Muscle of back (tissue), 11 donors: ENCODE results near the gene SLC12A1. TPM values are rescaled to one million over a fixed set of nuclear protein-coding genes. Genes with fewer than 3 reads are reported as not detected.
"Not testable (repeated sequence)": the region's sequence is repeated elsewhere in the genome, so short reads cannot be mapped to it uniquely, and the experiment has no call there.

Experiments used
- DNase-seq, 3 donors: peaks; one replicate each; pipeline versions ENCODE4 v3.0.0 to v3.0.0-alpha.2; 2013
- polyA plus RNA-seq, 10 donors: library from polyadenylated mRNA; unstranded; fragments of 120-200 nt; gene quantifications; one replicate each; pipeline ENCODE4 v1.2.1, GENCODE V29; 2013; ENCODE audit not compliant: insufficient read length in 10 of 10

Gene SLC12A1
- polyA plus RNA-seq, 10 donors: 0.04 to 0.34 (median 0.16) TPM; not detected in 3

- no peak for DNase-seq
Observed at GRCh38 chr15:48307586-48307985, 101.5 kb downstream of the SLC12A1 start.

- DNase-seq: no peak
Observed at GRCh38 chr15:48309740-48310139, 103.6 kb downstream of the SLC12A1 start.

- DNase-seq: no peak
Observed at GRCh38 chr15:48313216-48313615, 107.1 kb downstream of the SLC12A1 start.

- no peak for DNase-seq
Observed at GRCh38 chr15:48315041-48315440, 108.9 kb downstream of the SLC12A1 start.

GRCh38 chr15:48317221-48317620 is 111.1 kb downstream of the SLC12A1 start:
- DNase-seq: no peak

GRCh38 chr15:48318131-48318530 is 112.0 kb downstream of the SLC12A1 start:
- no peak for DNase-seq

- DNase-seq: no peak
Observed at GRCh38 chr15:48323294-48323693, 117.2 kb downstream of the SLC12A1 start.

- DNase-seq: no peak
Observed at GRCh38 chr15:48324949-48325348, 118.8 kb downstream of the SLC12A1 start.

- no peak for DNase-seq
Observed at GRCh38 chr15:48325400-48325799, 119.3 kb downstream of the SLC12A1 start.

GRCh38 chr15:48326180-48326579 is 120.1 kb downstream of the SLC12A1 start:
- DNase-seq: not testable (repeated sequence)

GRCh38 chr15:48330105-48330785 is 124.1 kb downstream of the SLC12A1 start:
- DNase-seq: peak in 2 of 3 donors; percentile 12 to 15

GRCh38 chr15:48330855-48331795 is 125.0 kb downstream of the SLC12A1 start, which contains the start of gene DUT:
DUT (plus strand) TSS chr15:48331429; CDS start chr15:48331516, 87 bp downstream.
- DNase-seq: peak; percentile 84 to 98 (median 90)

- DNase-seq: peak in 1 of 3 donors; percentile 77
Observed at GRCh38 chr15:48331796-48332641, 125.9 kb downstream of the SLC12A1 start.

GRCh38 chr15:48332642-48333034 is 126.5 kb downstream of the SLC12A1 start:
- no peak for DNase-seq

- DNase-seq: no peak
Observed at GRCh38 chr15:48333540-48333939, 127.4 kb downstream of the SLC12A1 start.

- no peak for DNase-seq
Observed at GRCh38 chr15:48334260-48334659, 128.2 kb downstream of the SLC12A1 start.

GRCh38 chr15:48336940-48337339 is 130.8 kb downstream of the SLC12A1 start:
- no peak for DNase-seq

- no peak for DNase-seq
Observed at GRCh38 chr15:48337607-48338006, 131.5 kb downstream of the SLC12A1 start.

GRCh38 chr15:48340111-48340510 is 134.0 kb downstream of the SLC12A1 start:
- no peak for DNase-seq

- no peak for DNase-seq
Observed at GRCh38 chr15:48343865-48344264, 137.8 kb downstream of the SLC12A1 start.

- no peak for DNase-seq
Observed at GRCh38 chr15:48345516-48345915, 139.4 kb downstream of the SLC12A1 start.
